ENCODE measurements around the gene DIAPH3.

- TF ChIP-seq, protein P1, sequence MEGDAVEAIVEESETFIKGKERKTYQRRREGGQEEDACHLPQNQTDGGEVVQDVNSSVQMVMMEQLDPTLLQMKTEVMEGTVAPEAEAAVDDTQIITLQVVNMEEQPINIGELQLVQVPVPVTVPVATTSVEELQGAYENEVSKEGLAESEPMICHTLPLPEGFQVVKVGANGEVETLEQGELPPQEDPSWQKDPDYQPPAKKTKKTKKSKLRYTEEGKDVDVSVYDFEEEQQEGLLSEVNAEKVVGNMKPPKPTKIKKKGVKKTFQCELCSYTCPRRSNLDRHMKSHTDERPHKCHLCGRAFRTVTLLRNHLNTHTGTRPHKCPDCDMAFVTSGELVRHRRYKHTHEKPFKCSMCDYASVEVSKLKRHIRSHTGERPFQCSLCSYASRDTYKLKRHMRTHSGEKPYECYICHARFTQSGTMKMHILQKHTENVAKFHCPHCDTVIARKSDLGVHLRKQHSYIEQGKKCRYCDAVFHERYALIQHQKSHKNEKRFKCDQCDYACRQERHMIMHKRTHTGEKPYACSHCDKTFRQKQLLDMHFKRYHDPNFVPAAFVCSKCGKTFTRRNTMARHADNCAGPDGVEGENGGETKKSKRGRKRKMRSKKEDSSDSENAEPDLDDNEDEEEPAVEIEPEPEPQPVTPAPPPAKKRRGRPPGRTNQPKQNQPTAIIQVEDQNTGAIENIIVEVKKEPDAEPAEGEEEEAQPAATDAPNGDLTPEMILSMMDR (IDR thresholded peaks at IDR 0.05; ENCODE audit: low read depth, low read length) = no peak
- no peak for TF ChIP-seq EZH2phosphoT487 (IDR thresholded peaks at IDR 0.05; ENCODE audit: low read depth)
Measured at GRCh38 chr13:60044321-60044720, 119.4 kb downstream of the DIAPH3 start.

All from OCI-LY3 (cell line).